Body of pancreas (tissue), 4 donors: ENCODE measurements around the gene GABRG3.

Source experiments
- CTCF ChIP-seq, 7 experiments: fragments of 450-650 bp in 4 of 7; fragments of 200-600 bp in 3 of 7; sonication (generic) in 3 of 7; IDR thresholded peaks; one replicate each; pipeline ENCODE4 v1.5.1; 2016 to 2019; ENCODE audit warnings: antibody characterized with exemption in 7 of 7
- POLR2A ChIP-seq, 3 donors: fragments of 450-650 bp; IDR thresholded peaks; one replicate each; pipeline ENCODE4 v1.6.1; 2016; ENCODE audit warnings: antibody characterized with exemption in 3 of 3, mild to moderate bottlenecking in 2 of 3

DNA sequence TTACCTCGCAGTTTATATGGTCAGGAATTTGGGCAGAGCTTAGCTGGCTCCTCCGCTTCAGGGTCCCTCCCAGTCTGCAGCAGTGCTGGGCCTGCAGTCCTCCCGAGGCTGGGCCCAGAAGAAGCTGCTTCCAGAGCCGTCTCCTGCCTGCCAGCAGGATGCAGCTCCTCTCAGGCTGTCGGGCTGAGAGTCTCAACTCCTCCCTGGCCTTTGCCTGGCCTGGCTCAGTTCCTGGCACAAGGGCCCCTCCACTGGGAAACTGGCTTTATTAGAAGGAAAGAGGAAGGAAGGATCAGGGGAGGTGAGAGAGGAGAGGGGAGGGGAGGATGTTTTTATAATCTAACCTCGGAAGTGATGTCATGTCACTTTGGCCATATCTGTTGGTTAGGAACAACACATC, 72.8 kb downstream of the GABRG3 start:
- TF ChIP-seq CTCF (IDR thresholded peaks at IDR 0.05) (no peak), POLR2A (IDR thresholded peaks at IDR 0.05) (no peak)
